GM13977 (cell line): ENCODE results near the gene PIPOX.

Experiments used
- DNase-seq: peaks from one replicate; pipeline ENCODE4 v3.0.0; 2012; ENCODE audit warnings: low spot score
- in situ Hi-C: fragments of 300-500 bp; cut with MboI; formaldehyde crosslinking; loops from one replicate; pipeline ENCODE4 v1.12.0; 2022; ENCODE audit warnings: low sequenced_read_pairs, low pct_unique_long_range_greater_than_20kb, mixed read lengths, inconsistent platforms; ENCODE audit not compliant: unreplicated experiment
- TF ChIP-seq, protein P1 (sequence below): IDR thresholded peaks from 2 replicates; pipeline ENCODE4 v1.5.1; 2012; ENCODE audit warnings: mild to moderate bottlenecking, control low read depth; ENCODE audit not compliant: insufficient read depth; ENCODE audit errors: extremely low read depth, missing control alignments

Gene PIPOX

GRCh38 chr17:29038085-29038795 lies 4.7 kb upstream of the PIPOX start:
- TF ChIP-seq, protein P1, sequence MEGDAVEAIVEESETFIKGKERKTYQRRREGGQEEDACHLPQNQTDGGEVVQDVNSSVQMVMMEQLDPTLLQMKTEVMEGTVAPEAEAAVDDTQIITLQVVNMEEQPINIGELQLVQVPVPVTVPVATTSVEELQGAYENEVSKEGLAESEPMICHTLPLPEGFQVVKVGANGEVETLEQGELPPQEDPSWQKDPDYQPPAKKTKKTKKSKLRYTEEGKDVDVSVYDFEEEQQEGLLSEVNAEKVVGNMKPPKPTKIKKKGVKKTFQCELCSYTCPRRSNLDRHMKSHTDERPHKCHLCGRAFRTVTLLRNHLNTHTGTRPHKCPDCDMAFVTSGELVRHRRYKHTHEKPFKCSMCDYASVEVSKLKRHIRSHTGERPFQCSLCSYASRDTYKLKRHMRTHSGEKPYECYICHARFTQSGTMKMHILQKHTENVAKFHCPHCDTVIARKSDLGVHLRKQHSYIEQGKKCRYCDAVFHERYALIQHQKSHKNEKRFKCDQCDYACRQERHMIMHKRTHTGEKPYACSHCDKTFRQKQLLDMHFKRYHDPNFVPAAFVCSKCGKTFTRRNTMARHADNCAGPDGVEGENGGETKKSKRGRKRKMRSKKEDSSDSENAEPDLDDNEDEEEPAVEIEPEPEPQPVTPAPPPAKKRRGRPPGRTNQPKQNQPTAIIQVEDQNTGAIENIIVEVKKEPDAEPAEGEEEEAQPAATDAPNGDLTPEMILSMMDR, result no peak
- no peak for DNase-seq
- in situ Hi-C loops, result no loop called here

DNA sequence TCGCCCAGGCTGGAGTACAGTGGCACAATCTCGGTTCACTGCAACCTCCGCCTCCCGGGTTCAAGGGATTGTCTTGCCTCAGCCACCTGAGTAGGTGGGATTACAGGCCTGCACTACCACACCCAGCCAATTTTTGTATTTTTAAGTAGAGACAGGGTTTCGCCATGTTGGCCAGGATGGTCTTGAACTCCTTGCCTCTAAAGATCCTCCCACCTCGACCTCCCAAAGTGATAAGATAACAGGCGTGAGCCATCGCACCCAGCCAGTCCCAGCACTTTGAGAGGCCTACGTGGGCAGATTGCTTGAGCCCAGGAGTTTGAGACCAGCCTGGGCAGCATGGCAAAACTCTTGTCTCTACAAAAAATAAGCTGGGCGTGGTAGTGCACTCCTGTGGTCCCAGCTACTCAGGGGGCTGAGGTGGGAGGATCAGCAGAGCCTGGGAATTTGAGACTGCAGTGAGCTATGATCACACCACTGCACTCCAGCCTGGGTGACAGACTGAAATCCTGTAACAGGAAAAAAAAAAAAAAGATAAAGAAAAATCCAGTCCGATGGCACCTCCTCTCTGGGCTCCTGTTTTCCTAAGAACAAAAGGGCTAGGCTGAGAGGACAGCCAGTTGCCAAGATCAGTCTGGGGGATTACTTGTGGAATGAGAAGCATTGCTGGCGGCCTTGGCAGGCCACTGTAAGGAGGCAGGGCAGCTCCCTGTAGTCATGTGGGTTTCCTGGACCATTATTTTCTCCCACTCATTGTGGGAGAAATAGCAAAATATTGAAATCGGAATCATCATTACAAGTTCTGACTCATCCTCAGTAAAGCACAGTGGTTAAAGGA lies 3.0 kb upstream of the PIPOX start:
- in situ Hi-C loops, result no loop called here
- TF ChIP-seq, protein P1, result no peak

DNA sequence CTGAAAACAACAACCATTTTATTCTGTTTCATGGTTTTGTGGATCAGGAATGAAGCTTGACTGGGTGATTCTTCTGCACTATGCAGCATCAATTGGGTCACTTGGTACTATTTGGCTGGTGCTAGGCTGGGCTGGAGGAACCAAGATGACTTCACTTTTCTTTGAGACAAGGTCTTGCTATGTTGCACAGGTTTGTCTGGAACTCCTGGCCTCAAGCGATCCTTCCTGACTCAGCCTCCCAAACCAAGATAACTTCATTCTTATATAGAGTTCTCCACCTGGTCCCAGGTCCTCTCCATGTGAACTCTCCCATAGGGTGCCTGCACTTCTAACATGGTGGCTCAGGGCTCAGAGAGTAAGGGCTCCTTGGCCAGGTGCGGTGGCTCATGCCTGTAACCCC lies 1.9 kb upstream of the PIPOX start:
- TF ChIP-seq, protein P1, result no peak
- DNase-seq, result no peak
- in situ Hi-C loops, result no loop called here

More for the DNA sequence above, 3.0 kb upstream of the PIPOX start:
- DNase-seq, result no peak

GRCh38 chr17:29041571-29041970 lies 1.4 kb upstream of the PIPOX start:
- DNase-seq, result no peak
- in situ Hi-C loops, result no loop called here
- TF ChIP-seq, protein P1, result no peak

GRCh38 chr17:29042026-29042678 lies 789 bp upstream of the PIPOX start:
- TF ChIP-seq, protein P1, result no peak
- DNase-seq, result no peak
- in situ Hi-C loops, result no loop called here

GRCh38 chr17:29043539-29044145 lies 701 bp downstream of the PIPOX start:
- no peak for DNase-seq
- in situ Hi-C loops, result no loop called here
- TF ChIP-seq, protein P1, result no peak
